HG03064 (cell line): Measurements from ENCODE around the gene FARSA.
"Not testable (repeated sequence)": the region's sequence is repeated elsewhere in the genome, so short reads cannot be mapped to it uniquely, and the experiment has no call there.

Experiments used
- ATAC-seq: cut with Tn5 transposase; IDR thresholded peaks from one replicate; pipeline ENCODE4 v1.9.1; 2021; ENCODE audit warnings: low read depth; ENCODE audit not compliant: unreplicated experiment

FARSA gene

DNA sequence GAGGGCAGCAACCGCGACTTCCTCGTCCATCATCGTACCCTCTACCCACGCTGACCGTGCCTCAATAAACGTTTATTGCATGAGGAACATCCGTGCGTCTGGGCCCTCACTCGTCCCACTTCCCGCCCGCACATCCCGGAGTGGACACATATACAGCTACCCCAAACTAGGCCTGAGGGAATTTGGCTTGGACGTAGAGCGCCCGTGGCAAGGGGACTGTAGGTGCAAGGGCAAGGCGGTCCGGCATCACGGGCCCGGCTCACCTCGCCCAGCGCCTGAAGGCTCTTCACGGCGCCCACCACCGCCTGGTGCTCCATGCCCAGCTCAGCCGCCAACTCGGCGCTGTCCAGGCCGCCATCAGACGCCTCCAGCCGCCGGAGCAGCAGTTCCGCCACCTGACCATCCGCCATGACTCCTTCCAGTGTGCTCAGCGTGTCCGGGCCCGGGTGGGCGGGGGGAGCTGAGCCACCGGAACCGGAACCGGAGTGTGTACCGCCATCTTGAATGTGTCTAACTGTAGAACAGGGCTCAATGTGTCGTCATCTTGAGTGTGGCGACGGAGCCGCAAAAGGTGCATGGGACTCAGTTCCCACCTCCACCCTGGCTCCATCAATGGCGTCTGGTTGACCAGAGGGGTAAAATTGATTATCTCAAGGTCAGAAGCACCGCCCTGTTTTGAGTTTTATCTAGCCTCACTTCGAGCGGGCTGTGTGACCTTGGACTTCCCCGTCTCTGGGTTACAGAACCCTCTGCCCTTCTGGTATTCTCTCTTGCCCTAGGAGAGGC, at the start of gene FARSA:
TSS of gene FARSA (minus strand) at position 425 of the 786 bp plus-strand sequence. CDS start at position 410, 15 bp downstream.
- ATAC-seq, result no peak

DNA sequence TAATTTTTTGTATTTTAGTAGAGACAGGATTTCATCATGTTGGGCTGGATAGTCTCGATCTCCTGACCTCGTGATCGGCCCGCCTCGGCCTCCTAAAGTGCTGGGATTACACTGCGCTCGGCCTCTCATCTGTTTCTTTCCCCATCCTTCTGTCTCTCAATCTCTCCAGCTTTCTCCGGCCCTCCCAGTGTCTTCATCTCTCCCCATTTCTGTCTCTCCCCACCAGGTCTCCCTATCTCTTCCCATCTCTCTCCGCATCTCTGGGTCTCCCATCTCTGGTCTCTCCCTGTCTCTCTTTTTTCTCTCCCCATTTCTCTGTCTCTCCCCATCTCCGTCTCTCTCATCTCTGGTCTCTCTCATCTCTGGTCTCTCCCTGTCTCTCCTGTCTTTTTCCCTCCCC, 49.6 kb upstream of the FARSA start:
- ATAC-seq, result no peak

DNA sequence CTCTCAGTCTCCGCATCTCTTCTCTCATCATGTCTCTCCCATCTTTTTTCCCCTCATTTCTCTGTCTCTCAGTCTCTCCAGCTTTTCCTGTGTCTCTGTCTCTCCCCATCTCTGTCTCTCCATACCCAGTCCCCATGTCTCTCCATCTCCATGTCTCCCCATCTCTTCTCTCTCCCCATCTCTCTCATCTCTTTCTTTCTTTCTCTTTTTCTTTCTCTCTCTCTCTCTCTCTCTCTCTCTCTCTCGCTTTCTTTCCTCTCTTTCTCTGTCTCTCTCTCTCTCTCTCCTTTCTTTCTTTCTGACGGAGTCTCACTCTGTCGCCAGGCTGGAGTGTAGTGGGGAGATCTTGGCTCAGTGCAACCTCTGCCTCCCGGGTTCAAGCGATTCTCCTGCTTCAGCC, 49.1 kb upstream of the FARSA start:
- ATAC-seq, result no peak

DNA sequence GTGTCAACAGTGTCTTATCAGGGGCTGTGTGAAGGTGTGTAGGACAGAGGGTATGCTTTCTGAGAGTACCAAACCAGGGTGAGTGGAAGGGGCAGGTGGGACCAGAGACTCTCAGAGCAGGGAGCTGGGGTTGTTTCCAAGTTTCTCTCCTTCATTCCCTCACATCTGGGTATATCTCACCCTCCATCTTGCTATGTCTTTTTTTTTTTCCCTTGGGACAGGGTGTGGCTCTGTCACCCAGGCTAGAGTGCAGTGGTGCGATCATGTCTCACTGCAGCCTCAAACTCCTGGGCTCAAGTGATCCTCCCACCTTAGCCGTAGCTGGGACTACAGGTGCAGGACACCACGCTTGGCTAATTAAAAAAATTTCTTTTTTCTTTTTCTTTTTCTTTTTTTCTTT, 46.5 kb upstream of the FARSA start:
- no peak for ATAC-seq

DNA sequence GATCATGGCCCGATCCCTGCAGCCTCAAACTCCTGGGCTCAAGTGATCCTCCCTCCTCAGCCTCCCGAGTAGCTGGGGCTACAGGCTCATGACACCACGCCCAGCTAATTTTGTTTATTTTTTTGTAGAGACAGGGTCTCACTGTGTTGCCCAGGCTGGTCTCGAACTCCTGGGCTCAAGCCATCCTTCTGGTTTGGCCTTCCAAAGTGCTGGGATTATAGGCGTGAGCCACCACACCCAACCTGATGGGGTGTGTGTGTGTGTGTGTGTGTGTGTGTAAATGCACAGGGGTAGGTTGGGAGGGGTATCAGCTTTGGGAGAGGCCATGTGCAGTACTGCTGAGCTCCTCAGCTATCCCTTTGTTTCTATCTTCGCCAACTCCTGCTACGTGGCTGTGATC, 42.6 kb upstream of the FARSA start:
- not testable (repeated sequence) for ATAC-seq

DNA sequence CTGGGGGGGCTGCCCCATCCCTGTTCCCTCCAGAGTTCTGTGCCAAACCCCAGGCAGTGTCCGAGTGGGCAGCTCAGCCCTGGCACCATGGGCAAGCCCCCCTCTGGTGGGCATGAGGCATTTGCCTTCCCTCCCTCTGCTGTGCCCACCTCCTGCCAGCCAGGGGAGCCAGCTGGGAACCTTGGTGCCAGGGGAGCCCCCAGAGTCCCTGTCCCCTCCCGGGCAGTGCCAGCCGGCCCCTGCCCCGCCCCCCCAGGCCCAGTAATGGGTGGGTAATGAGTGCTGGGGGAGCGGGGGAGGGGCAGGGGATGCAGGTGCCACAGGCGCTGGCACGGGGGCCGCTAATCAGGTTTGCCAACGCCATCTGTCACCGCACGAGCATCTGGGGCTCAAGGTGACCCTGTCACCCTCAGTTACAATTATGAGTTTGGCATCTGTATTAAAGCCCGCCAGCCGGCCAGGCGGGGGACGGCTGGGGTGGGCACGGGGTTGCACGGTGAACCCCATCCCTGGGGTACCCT, 41.8 kb upstream of the FARSA start:
- ATAC-seq, result no peak

DNA sequence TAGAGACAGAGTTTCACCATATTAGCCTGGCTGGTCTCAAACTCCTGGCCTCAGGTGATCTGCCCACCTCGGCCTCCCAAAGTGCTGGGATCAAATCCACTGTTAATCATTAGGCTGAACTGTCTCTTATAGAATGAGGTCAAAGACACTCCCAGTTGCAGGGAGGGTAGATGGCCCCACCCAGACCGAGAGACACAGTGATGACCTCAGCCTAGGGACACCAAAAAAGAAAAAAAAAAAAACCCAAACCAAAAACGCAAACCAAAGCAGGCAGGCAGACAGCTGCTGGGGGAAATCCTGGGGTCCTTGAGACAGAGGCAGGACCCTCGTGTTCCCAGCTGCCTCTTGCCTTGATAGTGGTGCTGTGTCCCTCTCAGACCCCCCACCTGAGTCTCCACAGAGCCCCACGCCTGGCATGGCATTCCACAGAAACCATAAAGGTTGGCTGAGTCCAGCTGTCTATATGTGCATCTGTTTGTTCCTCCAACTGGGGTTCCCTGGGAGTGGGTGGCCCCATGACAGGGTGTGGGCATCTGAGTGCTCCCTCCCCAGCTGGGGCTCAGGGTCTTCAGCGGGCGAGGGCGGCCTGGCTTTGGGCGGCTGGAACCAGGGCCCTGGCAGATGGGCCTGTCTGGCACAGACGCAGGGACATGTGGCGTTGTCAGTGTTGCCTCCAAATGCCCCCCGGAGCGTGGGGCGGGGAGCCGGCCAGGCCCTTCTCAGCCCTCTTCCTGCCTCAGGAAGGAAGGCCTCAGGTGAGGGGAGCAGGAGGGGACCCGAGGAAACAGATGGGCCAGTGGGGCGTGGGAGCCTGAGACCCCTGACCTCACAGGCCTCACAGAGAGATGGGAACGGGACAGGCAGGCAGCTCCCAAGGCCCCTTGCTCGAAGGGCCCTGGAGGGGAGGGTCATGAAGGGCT, 41.0 kb upstream of the FARSA start:
- ATAC-seq, result no peak

DNA sequence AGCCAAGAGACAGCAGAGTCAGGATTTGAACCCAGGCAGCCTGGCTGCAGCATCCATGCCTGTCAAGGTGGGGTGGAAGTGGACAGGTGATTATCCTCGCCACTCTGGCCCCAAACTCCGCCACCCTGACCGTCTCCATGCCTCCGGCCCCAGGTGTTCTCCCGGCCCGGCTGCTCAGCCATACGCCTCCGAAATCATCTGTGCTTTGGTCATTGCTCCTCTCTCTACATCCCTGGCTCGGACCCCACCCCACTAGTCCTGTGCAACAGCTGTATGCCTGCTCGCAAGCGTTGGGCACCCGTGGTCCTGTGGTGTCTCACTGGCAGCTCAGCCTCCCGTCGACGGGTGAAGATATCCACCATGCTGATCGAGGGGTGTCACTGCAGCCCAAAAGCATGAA, 39.7 kb upstream of the FARSA start:
- ATAC-seq, result no peak

DNA sequence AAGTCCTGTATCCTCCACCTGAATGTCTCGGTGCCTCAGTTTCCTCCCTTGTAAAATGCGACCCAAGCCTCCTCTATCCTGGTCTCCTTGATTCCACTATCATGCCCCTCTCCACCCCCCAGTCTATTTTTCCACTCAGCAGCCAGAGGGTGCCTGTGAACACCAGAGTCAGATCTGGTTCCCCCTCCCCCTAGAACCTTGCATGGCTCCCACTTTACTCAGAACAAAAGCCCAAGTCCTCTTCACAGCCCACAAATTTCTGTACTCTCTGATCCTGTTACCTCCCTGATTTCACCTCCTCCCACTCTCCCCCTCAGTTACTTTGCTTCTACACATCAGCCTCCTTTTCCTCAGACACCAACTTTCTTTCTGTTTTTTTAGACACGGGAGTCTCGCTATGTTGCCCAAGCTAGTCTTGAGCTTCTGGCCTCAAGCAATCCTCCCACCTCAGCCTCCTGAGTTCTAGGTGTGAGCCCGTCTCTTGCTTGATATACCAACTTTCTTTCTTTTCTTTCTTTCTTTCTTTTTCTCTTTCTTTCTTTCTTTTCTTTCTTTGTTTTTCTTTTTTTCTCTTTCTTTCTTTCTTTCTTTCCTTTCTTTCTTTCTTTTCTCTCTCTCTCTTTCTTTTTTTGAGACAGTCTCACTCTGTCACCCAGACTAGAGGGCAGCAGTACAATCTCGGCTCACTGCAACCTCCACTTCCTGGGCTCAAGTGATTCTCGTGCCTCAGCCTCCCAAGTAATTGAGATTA, 36.7 kb upstream of the FARSA start:
- no peak for ATAC-seq

DNA sequence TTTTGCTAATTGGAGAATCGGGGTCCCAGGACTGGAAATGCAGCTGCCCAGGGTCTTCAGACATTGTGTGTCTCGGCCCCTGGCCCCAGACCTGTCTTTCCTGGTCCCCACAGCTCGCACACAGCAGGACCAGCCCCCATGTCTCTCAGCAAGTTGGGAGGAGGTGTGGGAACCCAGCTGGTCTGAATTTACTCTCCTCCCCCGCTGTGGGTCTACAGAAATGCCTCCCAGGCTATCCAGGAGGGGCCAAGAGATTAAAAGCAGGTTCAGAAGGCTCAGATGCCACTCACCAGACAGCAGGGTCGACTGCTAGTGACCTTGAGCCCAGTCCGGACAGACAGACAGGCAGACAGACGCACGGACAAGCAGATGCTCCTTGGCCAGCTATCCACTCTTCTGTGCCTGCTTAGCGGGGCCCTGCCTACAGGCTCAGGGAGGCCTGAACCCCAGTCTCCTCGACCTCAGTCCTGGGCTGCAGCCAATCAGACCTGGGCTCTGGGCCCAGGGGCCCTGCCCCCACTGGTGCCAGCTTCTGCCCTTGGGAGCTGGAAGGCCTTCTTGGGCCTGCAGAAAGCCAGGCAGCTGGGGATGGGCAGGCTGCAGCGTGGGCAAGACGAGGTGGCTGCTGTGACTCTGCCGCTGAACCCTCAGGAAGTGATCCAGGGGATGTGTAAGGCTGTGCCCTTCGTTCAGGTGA, 35.9 kb upstream of the FARSA start, which contains the start of gene DAND5:
TSS of gene DAND5 (plus strand) at position 285 of the 697 bp plus-strand sequence. CDS start at position 370, 85 bp downstream.
- no peak for ATAC-seq

DNA sequence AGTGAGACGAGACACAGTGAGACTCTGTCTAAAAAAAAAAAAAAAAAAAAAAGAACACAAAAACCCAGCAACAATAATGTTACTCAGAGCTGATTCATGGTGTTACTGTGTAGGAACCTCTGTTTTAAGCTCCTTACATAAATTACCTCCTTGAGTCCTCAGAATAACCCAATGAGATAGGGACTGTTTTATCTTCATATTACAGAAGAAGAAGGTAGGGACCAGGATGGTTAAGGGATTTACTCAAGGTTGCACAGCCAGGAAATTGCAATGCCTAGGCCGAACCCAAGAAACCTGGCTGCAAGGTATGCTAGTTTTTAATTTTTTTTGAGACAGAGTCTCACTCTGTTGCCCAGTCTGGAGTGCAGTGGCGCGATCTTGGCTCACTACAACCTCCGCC, 34.4 kb upstream of the FARSA start:
- ATAC-seq, result no peak

DNA sequence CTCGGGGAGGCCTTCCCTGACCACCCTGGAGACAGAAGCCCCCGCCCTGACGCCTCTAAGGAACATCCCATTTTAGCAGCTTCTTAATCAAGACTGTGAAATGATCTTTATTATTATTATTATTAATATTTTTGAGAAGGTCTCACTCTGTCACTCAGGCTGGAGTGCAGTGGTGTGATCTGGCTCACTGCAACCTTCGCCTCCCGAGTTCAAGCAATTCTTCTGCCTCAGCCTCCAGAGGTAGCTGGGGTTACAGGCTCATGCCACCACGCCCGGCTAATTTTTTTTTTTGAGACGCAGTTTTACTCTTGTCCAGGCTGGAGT, 32.3 kb upstream of the FARSA start:
- no peak for ATAC-seq

DNA sequence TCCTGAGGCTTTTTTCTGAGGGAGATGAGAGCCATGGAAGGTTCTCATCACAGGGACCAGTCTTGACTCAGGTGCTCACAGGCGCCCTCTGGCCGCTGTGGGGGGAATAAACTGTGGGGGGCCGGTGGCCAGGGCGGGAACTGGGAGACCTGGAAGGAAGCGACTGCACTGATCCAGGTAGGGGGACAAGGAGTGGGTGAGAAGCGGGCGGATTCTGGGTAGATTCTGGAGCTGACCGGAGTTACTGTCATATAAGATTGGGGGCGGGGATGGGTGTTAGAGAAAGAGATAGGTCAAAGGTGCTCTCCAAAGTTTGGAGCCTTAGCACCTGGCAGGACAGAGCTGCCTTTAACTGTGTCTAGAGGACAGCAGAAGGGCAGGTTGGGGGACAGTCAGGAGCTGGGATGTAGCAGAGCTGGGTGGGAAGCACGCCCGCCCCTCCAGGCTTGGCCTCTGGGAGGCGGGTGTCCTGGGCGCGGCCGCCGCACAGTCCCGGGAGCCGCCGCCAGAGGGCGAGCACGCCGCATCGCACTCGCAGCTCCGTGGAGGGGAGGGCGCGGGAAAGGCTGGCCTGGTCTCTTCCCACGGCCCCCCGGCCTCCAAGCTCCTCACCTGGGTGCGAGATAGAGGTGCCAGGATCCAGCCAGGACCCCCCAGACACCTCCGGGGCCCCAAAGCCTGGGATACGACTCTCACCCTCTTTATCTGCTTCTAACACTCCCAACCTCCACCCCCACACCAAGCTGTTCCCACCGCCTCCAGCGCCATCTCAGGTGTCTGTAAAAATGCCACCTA, 31.7 kb upstream of the FARSA start:
- ATAC-seq, result no peak

DNA sequence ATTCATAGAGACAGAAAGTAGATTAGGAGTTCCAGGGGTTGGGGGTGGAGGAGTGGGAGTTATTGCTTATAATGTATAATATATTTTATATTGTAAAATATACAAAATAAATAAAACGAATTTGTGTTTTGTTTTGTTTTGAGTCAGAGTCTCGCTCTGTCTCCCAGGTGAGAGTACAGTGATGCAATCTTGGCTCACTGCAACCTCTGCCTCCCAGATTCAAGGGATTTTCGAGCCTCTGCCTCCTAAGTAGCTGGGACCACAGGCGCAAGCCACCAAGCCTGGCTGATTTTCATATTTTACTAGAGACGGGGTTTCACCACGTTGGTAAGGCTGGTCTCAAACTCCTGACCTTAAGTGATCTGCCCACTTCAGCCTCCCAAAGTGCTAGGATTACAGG, 26.0 kb upstream of the FARSA start:
- ATAC-seq, result no peak

DNA sequence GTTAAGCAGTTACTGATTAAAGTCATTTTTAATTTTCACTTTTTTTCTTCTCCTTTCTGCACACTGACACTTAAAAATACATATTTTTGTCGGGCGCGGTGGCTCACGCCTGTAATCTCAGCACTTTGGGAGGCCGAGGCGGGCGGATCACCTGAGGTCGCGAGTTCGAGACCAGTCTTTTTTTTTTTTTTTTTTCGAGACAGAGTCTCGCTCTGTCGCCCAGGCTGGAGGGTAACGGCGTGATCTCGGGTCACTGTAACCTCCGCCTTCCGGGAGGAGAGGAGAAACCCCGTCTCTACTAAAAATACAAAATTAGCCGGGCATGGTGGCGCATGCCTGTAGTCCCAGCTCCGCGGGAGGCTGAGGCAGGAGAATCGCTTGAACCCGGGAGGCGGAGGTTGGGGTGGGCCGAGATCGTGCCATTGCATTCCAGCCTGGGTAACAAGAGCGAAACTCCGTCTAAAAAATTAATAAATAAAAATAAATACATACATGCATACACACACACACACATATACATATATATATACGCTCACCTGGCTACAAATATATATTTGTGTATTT, 24.0 kb upstream of the FARSA start:
- ATAC-seq, result not testable (repeated sequence)

DNA sequence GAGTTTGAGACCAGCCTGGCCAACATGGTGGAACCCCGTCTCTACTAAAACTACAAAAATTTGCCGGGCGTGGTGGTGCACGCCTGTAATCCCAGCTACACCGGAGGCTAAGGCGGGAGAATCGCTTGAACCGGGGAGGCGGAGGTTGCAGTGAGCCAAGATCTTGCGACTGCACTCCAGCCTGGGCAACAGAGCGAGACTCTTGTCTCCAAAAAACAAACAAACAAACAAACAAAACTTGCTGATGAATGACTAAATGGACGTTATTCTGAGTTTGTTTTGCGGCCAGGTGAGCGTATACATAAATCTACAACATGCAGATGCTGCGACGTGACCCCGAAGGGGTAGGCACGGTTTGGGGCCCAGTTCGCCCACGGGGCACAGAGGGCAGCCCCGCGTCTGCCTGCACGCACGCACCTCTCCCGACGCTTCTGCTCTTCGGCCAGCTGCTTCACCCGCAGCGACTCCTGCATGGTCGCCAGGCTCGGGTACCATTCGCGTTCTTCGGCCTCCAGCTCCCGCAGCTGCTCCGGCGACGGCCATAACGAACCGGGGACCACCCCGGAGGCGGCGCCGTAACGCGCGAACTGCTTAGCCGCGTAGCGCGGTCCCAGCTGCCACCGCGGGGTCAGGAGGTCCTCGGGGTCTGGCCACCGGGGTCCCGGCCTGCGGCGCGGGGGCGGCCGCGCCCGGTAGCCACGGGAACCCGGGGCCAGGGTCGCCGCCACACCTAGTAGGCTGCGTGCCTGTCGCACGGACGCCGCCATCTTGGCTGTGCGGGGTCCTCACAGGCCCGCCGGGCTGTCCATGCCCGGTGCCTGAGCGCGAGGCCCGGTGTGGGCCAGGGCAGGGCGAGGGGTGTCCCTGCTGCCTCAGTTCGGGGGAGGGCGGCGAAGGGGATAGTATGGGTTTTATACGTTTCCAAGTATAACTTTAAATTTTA, 23.2 kb upstream of the FARSA start, which contains the start of gene GADD45GIP1:
TSS of gene GADD45GIP1 (minus strand) at position 778 of the 943 bp plus-strand sequence. CDS start at position 767, 11 bp downstream.
- ATAC-seq, result no peak

DNA sequence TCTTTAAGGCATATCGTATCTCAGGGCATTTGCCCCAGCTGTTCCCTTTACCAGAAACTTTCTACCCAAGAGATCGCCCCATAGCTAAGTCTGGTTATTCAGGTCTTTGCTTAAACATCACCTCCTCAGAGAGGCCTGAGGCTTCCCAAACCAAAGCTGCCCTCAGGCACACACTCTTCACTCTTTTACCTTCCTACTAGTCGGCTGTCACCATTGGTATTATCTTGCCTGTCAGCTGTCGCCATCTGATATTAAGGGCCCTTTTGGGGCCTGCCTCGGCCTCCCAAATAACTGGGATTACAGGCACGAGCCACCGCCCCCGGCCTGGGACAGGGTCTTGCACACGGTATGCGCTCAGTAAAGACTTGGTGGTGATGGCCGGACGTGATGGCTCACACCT, 22.5 kb upstream of the FARSA start:
- no peak for ATAC-seq

DNA sequence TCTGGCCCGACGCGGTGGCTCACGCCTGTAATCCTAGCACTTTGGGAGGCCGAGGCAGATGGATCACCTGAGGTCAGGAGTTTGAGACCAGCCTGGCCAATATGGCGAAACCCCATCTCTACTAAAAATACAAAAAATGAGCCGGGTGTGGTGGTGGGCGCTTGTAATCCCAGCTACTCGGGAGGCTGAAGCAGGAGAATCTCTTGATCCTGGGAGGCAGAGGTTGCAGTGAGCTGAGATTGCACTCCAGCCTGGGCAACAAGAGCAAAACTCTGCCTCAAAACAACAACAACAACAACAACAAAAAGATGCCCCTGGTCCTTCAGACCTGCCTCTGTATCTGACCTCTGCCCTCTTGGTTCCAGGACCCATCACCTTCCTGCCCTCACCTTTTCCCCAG, 22.1 kb upstream of the FARSA start:
- not testable (repeated sequence) for ATAC-seq
